GM21619 (cell line): ENCODE data around the gene SHISA5.
A peak's percentile ranks its signal among the peaks of the same experiment; 100 is the strongest.

ENCODE experiments used
- ATAC-seq: cut with Tn5 transposase; IDR thresholded peaks from one replicate; pipeline ENCODE4 v1.9.1; 2021; ENCODE audit not compliant: unreplicated experiment

The SHISA5 gene

GRCh38 chr3:48432411-48433371 is 71.3 kb downstream of the SHISA5 start:
- no peak for ATAC-seq

- ATAC-seq = no peak
Observed at GRCh38 chr3:48431224-48432029, 72.5 kb downstream of the SHISA5 start.

DNA sequence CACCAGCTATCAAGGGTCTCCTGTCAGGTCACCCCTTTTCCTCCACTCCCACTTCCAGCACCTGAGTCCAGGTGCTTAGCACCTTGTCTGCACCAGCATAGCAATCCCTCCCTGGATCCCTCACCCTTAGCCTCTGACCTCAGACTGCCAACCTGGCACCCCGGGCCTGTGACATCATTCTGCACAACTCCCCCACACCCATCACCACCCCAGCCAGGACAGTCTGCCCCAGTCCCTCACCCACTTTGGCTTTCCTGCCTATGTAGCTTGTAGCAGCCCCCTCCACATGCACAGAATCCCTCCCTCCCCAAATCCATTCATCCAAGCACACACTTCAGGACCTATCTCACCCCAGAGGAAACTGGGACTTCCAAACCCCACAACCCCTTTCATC is 73.3 kb downstream of the SHISA5 start:
- no peak for ATAC-seq

DNA sequence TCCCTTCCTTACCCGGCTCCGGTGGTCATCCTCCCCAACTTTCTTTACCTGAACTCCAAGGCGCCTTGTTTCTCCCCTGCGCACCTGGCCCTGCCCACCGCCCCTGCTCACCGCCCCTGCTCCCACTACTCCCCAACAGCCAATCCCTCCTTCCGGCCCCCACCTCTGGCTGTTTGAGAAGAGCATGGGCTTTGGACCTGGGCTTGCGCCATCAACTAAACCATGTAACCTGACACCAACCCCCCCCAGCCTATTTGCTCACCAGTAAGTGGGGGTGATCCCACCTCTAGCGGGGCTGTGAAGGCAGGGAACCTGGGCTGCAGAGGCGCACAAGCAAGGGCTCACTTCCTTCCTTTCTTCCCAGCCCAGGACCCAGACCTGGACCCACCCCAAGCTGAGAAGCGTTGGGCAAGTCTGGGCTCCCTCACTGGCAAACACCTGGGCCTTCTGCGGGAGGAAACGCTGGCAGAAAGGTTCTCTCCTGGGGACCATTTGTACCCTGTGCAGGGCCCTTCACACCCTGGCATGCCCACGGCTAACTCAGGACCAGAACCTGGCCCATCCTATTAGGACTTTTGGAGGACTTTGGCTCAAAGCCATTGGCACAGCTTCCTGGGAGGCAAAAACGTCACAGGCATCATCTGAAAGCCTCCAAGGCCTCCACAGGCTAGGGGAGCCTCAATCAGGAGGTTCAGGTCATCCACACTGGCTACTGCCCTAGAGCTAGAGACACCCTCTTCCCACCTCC is 73.8 kb downstream of the SHISA5 start, which contains the start of gene PLXNB1:
Gene PLXNB1 (minus strand): TSS at position 127 of the 748 bp plus-strand sequence. CDS start 5,475 bp downstream, outside the sequence.
- ATAC-seq = no peak

DNA sequence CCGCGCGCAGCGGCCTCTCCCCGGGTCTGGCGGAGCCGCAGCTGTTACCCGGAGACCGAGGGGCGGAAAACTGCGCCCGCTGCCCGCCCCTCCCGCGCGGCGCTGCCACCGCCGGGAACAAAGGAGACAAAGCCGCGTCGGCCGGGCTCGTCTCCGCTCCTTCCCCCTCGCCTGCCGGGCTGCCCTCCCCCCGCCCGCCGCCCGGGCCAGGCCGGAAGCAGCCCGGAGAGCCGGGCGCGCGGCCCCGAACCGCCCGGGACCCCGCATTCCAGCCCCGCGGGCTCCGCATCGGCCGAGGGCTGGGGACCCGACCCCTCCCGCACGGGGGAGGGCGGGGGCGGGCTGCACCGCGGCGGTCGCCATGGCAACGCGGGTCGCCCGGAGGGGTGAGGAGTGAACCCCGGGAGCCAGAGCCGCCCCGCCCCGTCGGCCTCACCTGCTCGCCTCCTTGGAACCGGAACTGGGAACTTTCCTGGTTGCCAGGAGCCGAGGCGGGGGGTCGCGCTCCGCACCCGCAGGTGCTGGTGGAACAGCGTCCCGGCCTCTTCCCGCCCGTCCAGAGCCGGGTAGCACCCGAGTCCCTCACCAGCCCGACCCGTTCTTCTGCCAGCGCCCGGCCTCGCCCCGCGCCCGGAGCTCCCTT is 74.5 kb downstream of the SHISA5 start:
- ATAC-seq = peak; percentile 34

DNA sequence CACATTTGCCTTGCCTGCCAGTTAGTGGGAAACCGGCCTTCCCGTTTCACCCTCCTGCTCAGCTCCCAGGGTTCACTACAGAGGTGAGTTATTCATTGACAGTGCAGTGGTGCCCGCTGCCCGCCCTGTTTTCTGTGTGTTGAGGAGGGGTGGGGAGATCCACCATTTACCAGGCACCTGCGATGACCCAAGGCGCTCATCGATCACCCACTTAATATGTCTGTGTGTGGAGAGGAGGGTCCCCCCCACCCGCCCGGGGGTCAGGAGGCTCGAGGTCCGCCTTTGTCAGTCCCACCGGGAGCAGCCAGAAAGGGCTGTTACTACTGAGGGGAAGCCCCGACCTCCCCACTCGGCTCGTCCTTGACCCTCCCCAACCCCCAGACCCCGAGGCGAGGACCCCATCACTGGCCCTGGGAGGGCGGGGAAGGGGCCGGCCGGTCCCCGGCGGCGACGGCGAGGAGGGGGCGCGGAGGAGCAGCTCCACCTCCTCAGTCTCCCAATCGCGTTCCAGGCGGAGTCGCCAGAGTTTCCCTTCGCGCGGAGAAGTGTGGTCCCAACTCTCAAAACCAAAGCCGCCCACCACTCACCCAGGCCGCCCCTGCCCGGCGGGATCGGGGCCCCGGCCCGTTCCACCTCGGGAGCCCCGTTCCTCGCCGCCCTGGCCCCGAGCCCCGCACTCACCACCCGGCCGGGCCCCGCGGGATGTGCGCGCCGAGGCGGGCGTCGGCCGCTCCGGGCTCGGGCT is 75.2 kb downstream of the SHISA5 start:
- peak; percentile 40 for ATAC-seq

DNA sequence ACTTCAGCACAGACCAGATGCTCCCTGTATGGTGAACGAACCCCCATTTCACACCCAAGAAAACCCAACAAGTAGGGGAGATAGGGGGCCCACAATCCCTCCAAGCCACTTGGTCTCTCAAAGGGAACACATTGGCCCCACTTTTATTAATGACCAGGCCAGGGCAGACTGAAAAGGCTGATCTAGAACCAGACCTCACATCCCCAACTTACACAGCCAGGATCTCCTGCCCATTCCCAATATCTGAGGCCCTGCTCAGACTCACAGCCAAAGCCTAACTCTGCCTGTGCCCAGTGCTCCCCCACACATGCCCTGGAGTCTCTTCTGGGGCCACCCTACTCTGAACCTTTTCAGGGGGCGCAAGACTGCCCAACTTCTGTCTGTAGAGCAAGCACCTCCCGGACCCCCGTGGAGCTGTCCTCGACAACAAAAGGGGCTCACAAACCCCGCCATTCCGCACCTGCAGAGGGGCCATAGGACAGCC is 75.8 kb downstream of the SHISA5 start:
- no peak for ATAC-seq

GRCh38 chr3:48427630-48427962 is 76.4 kb downstream of the SHISA5 start:
- no peak for ATAC-seq

- ATAC-seq = no peak
Observed at GRCh38 chr3:48426944-48427629, 76.9 kb downstream of the SHISA5 start.

DNA sequence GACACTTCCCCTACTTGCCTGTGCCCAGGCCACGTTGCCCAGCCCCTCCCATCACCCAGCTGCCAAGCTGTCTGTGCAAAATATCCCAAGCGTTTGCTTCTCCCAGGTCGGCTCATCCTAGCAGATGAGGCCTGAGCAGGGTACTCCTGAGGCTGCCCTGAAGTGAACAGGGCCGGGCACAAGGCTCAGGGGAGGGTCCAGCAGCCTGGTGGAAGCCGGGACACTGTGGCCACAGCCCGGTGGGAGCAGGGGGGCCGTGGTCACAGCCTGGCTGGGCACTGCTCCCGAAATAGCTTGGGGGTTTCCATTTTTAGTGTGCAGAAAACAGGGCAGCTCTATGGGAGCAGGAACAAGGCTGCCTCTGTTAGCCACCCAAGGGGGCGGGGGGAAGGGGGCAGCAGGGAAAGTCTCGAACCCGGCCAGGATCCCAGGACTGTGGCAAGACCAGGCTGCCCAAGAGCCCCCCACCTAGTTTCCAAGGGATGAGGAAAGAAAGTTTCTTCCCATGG is 77.5 kb downstream of the SHISA5 start:
- no peak for ATAC-seq

- no peak for ATAC-seq
Observed at GRCh38 chr3:48425281-48425812, 78.6 kb downstream of the SHISA5 start.

DNA sequence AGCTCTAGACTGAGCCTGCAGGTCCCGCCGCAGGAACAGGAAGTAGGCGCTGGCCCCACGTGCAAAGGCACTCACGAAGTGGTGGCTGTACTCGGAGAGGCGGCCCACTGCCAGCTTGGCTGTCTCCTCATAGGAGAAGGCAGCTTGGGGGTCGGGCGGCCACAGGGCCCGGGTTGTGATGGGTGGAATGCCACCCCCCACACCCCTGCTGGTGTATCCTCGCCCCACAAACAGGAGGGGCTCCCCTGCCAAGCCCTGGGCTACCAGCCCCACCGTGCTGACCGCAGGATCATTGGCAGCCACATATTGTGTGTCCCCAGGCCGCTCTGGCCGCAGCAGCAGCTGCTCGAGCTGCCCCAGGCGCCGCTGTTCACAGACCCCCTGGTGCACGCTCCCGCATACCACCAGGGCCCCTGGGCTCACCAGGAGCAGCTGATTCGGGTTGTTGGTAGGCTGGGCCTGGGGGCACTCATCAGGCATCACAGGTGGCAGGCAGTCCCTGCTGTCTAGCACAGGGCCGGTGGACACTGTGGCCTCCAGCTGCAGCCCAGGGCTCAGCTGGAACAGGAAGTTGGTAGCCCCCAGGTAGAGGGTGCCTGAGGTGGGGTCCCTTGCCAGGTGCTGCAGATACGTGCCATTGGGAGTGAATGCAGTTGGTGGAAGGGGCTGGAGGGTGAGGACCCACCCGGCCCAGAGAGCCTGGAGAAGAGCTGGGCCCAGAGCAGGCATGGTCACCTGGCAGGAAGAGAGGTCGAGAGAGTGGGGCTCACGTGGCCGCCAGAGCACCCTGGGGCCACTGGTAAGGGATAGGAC is 79.9 kb downstream of the SHISA5 start:
- no peak for ATAC-seq

DNA sequence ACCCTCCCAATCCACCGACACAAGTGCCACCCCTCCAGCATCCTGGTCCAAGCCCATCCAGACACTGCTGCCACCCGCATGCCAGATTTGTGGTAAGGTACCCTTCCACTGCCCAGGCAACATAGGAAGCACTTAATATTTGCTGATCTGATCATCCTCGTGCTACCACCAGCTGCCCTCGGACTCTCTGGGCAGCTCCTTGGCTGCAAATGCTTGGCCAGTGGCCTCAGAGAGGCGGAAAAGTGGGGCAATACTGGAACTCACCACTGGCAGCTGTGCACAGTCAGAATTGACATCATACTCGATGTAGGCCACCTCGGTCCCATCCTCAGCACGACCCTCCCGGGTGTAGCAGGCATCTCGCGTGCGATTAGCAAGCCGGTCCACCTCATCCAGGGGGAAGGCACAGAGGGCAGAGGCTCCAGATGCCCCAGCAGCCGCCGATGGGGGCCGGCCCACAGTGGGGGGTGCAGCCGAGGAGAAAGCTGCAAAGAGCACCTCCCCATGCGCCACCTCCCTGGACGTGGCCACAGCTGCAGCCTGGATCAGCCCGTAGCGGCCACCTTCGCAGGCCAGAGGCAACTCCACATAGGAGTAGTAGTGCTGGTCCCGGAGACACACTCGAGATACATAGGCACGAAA is 80.6 kb downstream of the SHISA5 start:
- ATAC-seq = no peak

DNA sequence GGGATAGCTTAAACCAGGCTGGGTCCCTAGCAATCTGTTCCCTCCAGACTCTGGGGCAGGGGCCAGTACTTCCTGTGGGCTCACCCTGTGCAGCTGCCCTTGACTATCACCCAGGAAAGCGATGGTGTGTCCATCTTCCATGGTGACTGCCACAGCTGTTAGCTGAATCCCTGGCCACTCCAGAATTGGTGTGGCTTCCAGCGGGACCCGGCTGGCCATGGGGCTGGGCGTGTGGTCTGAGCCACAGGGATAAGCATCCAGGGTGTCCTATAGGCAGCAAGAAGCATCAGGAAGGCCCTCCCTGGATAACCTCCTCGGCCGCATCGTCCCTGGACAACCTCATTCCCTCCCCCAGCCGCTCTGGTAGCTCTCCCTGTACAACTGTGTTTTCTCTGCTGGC is 81.3 kb downstream of the SHISA5 start:
- ATAC-seq = no peak

GRCh38 chr3:48422272-48422671 is 81.7 kb downstream of the SHISA5 start:
- ATAC-seq = no peak

- ATAC-seq = no peak
Observed at GRCh38 chr3:48420561-48420960, 83.4 kb downstream of the SHISA5 start.

GRCh38 chr3:48419597-48419996 is 84.4 kb downstream of the SHISA5 start:
- ATAC-seq = no peak
